Choroid plexus epithelial cell (primary cell): ENCODE data around the gene UGT1A10.
"Not testable (repeated sequence)": the region's sequence is repeated elsewhere in the genome, so short reads cannot be mapped to it uniquely, and the experiment has no call there.

ENCODE experiments used
- DNase-seq: peaks from one replicate; pipeline ENCODE4 v3.0.0-alpha.2; 2010; ENCODE audit warnings: low read depth
- H3K4me3 ChIP-seq: 2 replicates; pipeline ENCODE4 v1.5.1; 2011; ENCODE audit warnings: low read depth, mild to moderate bottlenecking, control low read depth, low read length, moderate library complexity
- TF ChIP-seq, protein P1 (sequence below): conservative IDR thresholded peaks from 2 replicates; pipeline ENCODE4 v1.5.1; 2011; ENCODE audit warnings: low read depth, mild to moderate bottlenecking, control low read depth, inconsistent platforms, low read length, moderate library complexity

The UGT1A10 gene

DNA sequence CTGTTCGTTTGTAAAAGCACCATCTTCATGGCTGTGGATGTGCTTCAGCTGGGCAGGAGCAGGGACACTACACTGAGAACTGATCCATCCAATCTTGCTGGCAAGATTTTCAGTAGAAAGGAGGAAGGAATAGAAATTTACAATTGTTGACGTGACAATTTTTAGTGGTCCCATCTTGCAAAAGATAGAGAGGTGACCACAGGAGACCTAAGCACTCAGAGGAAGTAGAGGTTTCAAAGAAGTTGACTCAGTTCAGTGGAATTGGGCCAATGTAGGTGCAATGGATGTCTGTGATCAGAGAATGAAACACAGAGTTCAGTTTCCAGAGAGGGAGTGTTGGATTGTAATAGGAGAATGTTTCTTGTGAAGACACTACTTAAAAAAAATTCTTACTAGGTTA is 77.9 kb downstream of the UGT1A10 start:
- TF ChIP-seq, protein P1, sequence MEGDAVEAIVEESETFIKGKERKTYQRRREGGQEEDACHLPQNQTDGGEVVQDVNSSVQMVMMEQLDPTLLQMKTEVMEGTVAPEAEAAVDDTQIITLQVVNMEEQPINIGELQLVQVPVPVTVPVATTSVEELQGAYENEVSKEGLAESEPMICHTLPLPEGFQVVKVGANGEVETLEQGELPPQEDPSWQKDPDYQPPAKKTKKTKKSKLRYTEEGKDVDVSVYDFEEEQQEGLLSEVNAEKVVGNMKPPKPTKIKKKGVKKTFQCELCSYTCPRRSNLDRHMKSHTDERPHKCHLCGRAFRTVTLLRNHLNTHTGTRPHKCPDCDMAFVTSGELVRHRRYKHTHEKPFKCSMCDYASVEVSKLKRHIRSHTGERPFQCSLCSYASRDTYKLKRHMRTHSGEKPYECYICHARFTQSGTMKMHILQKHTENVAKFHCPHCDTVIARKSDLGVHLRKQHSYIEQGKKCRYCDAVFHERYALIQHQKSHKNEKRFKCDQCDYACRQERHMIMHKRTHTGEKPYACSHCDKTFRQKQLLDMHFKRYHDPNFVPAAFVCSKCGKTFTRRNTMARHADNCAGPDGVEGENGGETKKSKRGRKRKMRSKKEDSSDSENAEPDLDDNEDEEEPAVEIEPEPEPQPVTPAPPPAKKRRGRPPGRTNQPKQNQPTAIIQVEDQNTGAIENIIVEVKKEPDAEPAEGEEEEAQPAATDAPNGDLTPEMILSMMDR, result no peak
- no peak overlapping the region for H3K4me3 ChIP-seq
- peak; percentile 26 for DNase-seq

DNA sequence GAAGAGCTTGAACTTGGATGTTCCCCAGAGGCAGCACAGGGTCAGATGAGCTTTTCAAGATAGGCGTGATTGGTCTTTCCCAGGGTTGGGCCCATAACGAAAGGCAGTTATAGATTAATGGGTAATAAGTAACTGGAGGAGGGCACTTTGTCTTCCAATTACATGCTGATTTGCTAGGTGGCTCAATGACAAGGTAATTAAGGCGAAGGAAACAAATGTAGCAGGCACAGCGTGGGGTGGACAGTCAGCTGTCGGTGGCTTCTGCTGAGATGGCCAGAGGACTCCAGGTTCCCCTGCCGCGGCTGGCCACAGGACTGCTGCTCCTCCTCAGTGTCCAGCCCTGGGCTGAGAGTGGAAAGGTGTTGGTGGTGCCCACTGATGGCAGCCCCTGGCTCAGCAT is 82.3 kb downstream of the UGT1A10 start, which contains the start of gene UGT1A4:
Gene UGT1A4, plus strand, starts transcription at position 185 of the 400 bp plus-strand sequence. Its CDS starts 85 bp downstream, at position 270.
- TF ChIP-seq, protein P1, result no peak
- H3K4me3 ChIP-seq, result no peak within 1 kb of the TSS
- DNase-seq, result no peak

DNA sequence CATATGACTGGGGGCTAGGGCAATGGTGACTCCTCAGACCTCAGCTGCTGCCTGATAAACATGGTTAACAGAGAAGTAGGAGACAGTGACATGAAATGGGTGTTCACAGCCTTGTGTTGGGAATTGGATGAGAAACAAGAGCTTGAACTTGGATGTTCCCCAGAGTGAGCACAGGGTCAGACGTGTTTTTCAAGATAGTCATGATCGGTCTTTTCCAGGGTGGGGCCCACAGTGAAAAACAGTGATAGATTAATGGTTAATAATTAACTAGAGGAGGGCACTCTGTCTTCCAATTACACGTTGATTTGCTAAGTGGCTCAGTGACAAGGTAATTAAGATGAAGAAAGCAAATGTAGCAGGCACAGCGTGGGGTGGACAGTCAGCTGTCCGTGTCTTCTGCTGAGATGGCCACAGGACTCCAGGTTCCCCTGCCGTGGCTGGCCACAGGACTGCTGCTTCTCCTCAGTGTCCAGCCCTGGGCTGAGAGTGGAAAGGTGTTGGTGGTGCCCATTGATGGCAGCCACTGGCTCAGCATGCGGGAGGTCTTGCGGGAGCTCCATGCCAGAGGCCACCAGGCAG is 92.6 kb downstream of the UGT1A10 start, which contains the start of gene UGT1A3:
Gene UGT1A3, plus strand, starts transcription at position 320 of the 579 bp plus-strand sequence. Its CDS starts 85 bp downstream, at position 405.
- DNase-seq, result no peak
- H3K4me3 ChIP-seq, result no peak within 1 kb of the TSS
- TF ChIP-seq, protein P1, result no peak

DNA sequence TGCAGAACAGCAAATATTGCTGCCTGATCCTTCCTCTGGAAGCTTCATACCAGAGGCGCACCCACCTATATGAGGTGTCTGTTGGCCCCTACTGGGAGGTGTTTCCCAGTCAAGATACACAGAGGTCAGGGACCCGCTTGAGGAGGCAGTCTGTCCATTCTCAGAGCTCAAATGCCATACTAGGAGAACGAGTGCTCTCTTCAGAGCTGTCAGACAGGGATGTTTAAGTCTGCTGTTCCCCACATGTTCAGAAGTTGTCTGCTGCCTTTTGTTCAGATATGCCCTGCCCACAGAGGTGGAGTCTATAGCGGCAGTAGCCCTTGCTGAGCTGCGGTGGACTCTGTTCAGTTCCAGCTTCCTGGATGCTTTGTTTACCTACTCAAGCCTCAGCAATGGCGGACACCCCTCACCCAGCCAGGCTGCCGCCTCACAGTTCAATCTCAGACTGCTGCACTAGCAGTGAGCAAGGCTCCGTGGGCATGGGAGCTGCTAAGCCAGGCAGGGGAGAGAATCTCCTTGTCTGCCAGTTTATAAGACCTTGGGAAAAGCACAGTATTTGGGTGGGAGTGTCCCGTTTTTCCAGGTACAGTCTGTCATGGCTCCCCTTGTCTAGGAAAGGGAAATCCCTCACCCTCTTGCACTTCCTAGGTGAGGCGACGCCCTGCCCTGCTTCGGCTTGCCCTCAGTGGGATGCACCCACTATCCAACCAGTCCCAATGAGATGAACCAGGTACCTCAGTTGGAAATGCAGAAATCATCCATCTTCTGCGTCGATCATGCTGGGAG is 100.8 kb downstream of the UGT1A10 start:
- not testable (repeated sequence) for H3K4me3 ChIP-seq, DNase-seq

DNA sequence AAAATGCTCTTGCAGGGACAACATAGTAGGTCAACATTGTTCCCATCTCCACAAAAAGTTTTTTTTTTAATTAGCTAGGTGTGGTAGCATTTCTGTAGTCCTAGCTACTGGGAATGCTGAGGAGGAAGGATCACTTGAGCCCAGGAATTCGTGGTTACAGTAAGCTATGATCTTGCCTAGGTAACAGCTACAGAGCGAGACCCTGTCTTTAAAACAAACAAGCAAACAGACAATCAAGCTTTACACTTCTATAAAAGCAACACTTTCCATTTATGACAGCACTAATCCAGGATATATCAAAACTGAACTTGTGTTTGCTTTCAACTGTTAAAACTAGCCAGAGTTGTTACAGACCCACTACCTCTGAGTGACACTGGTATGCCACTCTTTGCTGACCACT is 104.6 kb downstream of the UGT1A10 start:
- DNase-seq, result no peak
- H3K4me3 ChIP-seq, result no peak overlapping the region
- TF ChIP-seq, protein P1, result no peak

DNA sequence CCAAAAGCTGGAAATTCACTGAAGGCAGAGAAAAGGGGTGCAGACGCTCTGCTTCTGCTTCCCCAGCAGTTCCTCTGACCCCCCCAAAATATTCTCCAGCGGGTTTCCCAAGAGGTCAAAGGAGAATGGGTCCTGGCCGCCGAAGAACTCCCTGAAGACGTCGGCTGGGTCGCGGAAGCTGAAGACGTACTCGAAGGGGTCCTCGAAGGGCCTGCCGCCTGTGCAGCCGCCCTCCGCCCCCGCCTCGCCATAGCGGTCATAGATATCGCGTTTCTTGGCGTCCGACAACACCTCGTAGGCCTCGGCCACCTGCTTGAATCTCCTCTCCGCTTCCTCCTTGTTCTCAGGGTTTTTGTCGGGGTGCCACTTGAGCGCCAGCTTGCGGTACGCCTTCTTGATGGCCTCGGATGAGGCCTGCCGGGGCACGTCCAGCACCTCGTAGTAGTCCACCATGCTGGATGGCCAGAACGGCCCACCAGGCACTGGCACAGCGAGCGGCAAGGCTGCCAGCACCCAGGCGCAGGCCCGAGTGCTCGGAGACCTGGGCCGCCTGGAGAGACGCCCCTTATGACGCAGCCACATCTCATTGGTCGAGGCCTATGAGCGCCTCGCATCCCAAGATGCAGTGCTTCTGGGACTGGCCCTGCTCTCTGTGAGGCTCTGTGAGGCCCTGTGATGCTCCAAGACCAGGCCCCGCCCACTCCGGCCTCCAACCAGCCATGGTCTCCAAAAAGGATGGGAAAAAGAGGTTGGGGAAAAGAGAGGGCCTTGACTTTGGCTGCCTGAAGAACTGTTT is 107.4 kb downstream of the UGT1A10 start:
- TF ChIP-seq, protein P1, result no peak
- DNase-seq, result no peak
- H3K4me3 ChIP-seq, result no peak overlapping the region
